Measurements from ENCODE around the gene PTPRK.

Gene PTPRK

GRCh38 chr6:128395188-128395587 is 125.2 kb downstream of the PTPRK start:
- no peak for DNase-seq (ENCODE audit: low read depth, low spot score)

GRCh38 chr6:128394167-128394566 is 126.2 kb downstream of the PTPRK start:
- DNase-seq (ENCODE audit: low read depth, low spot score): no peak

GRCh38 chr6:128389820-128390534 is 130.4 kb downstream of the PTPRK start:
- DNase-seq (ENCODE audit: low read depth, low spot score): peak; percentile 6

- DNase-seq (ENCODE audit: low read depth, low spot score): no peak
Measured at GRCh38 chr6:128388380-128388779, 132.0 kb downstream of the PTPRK start.

- DNase-seq (ENCODE audit: low read depth, low spot score): no peak
Measured at GRCh38 chr6:128380891-128381290, 139.5 kb downstream of the PTPRK start.

GRCh38 chr6:128379577-128379976 is 140.8 kb downstream of the PTPRK start:
- no peak for DNase-seq (ENCODE audit: low read depth, low spot score)

- no peak for DNase-seq (ENCODE audit: low read depth, low spot score)
Measured at GRCh38 chr6:128376952-128377503, 143.4 kb downstream of the PTPRK start.

GRCh38 chr6:128371136-128371535 is 149.3 kb downstream of the PTPRK start:
- DNase-seq (ENCODE audit: low read depth, low spot score): no peak

- peak; percentile 23 for DNase-seq (ENCODE audit: low read depth, low spot score)
Measured at GRCh38 chr6:128370072-128370471, 150.3 kb downstream of the PTPRK start.

- no peak for DNase-seq (ENCODE audit: low read depth, low spot score)
Measured at GRCh38 chr6:128368213-128368944, 152.0 kb downstream of the PTPRK start.

- no peak for DNase-seq (ENCODE audit: low read depth, low spot score)
Measured at GRCh38 chr6:128367437-128367836, 153.0 kb downstream of the PTPRK start.

GRCh38 chr6:128365520-128366160 is 154.8 kb downstream of the PTPRK start:
- DNase-seq (ENCODE audit: low read depth, low spot score): no peak

- DNase-seq (ENCODE audit: low read depth, low spot score): no peak
Measured at GRCh38 chr6:128364766-128365519, 155.5 kb downstream of the PTPRK start.

GRCh38 chr6:128363020-128363813 is 157.2 kb downstream of the PTPRK start:
- no peak for DNase-seq (ENCODE audit: low read depth, low spot score)

- no peak for DNase-seq (ENCODE audit: low read depth, low spot score)
Measured at GRCh38 chr6:128361378-128361777, 159.0 kb downstream of the PTPRK start.

- DNase-seq (ENCODE audit: low read depth, low spot score): no peak
Measured at GRCh38 chr6:128358244-128358776, 162.1 kb downstream of the PTPRK start.

- no peak for DNase-seq (ENCODE audit: low read depth, low spot score)
Measured at GRCh38 chr6:128357392-128358130, 162.8 kb downstream of the PTPRK start.

- DNase-seq (ENCODE audit: low read depth, low spot score): no peak
Measured at GRCh38 chr6:128352366-128352765, 168.0 kb downstream of the PTPRK start.

GRCh38 chr6:128351255-128351514 is 169.2 kb downstream of the PTPRK start:
- no peak for DNase-seq (ENCODE audit: low read depth, low spot score)

All from smooth muscle cell of the brain vasculature (primary cell).